COLO829 (cell line): Measurements from ENCODE around the gene PIP.
"Not testable (repeated sequence)": the region's sequence is repeated elsewhere in the genome, so short reads cannot be mapped to it uniquely, and the experiment has no call there.

Experiments used
- DNase-seq: peaks from one replicate; pipeline ENCODE4 v3.0.0; 2012; ENCODE audit warnings: low spot score

Gene PIP

DNA sequence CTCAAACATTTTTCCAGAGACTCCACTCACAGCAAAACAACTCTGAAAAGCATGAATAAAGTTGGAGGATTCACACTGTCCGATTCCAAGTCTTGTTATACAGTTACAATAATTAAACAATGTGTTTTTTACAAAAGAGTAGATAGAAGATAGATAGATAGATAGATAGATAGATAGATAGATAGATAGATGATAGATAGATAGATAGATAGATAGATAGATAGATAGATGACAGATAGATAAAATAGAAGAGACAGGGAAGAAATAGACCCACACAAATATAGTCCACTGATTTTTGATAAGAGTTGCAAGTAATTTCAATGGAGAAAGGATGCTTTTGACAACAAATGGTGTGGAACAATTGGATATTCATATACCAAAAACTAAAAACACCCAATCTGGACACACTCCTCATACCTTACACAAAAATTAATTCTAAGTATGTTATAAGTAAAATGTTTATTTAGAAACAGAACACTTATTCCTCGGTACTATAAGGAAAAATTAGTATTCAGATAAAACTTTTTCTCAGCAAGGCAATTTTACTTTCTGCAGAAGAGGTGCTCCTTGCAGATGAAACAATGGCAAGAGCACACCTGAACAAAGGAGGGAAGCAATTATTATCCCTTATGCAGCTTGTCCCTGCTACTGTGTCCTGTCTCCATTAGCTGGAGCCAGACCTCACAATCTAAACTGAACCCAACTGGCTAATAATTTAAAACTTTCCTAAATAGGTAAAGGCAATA, 45.7 kb downstream of the PIP start:
- no peak for DNase-seq

DNA sequence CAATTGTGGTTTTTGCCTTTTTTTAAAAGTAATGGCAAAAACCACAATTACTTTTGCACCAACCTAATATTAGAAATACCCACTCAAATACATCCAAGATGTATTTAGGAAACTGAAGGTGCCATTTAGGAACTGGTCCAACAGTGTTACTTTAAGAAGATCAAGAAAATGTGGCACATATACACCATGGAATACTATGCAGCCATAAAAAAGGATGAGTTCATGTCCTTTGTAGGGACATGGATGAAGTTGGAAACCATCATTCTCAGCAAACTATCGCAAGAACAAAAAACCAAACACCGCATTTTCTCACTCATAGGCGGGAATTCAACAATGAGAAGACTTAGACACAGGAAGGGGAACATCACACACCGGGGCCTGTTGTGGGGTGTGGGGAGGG, 48.9 kb downstream of the PIP start:
- DNase-seq: not testable (repeated sequence)

DNA sequence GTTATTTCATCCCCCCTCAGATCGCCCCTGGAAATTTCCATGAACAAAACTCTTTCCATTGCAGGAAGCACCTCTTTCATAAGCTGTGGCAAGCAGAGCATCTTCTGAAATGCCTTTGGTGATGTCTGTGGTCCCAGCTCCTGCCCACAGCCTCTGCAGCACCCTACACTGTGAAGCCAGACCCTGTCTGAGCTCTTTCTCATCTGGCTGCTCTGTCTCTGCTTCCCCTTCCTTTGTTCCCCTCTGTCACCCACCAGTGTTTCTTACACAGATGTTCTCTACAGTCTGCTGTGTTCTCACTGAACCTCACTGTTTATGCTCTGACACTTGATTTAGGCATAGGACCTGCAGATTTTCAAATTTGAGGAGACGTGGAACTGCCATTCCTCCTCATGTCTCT, 49.5 kb downstream of the PIP start:
- no peak for DNase-seq

DNA sequence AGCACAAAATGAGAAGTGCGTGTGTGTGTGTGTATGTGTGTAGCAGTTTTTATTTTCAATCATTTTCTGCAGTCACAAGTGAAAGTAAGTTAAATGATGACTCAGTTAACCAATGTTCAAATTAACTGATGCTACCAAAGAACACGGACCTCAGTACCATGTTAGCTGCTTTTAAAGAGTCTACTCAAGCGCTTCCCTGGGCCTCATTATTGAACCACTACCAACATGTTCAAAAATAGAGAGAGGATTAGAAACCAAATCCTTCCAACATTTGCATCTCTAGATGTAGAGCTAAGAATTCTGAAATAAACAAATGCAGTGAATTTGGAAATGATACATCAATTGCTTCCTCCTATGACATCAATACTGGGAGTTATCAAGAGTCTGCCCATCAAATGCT, 51.1 kb downstream of the PIP start, which contains the start of gene TAS2R39:
Gene TAS2R39, plus strand, starts transcription at position 396 of the 400 bp plus-strand sequence. Its CDS starts 0 bp downstream, at position 396.
- no peak for DNase-seq

DNA sequence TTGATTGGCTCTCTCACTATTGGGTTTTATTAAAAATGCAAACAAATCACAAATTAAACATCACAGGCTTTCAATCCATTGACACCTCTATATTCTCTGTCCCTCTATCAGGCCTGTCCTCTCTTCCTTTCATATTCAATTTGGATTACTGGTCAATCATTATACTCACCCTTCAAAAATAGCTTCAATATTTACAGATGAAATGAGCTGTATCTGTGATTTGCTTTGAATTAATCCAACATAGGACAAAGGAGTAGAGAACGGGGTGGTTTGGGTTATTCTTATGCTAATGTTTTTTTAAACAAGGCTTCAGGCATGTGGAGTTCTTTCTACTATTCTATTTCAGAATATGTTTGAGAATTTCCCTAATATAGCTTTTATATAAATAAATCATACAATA, 53.7 kb downstream of the PIP start:
- no peak for DNase-seq

DNA sequence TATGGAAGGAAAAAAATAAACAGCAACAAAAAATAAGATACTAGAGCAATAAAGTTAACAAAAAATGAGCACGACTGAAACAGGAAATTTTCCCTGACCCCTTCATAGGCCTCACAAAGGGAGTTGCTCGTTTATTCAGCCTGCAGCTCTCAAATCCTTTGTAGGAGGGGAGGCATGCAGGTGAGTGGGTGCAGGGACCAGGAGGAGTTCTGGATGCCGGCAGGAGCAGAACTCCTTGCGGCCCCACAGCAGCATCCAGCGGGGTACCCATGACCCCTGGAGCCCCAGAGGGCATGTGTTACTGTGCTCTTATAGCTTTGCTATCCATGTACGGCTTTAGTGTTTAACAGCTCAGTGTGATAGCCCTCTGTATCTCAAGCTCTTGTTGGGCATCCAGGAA, 57.1 kb downstream of the PIP start:
- DNase-seq: no peak
